Measurements from ENCODE around the gene PML. TPM values are rescaled to one million over a fixed set of nuclear protein-coding genes. Genes with fewer than 3 reads are reported as not detected.

The PML gene
- polyA plus RNA-seq, 1 donor (not counting 4 experiments of a cell fraction or from before 2014, with no cell fraction given): 20.5 TPM

- no peaks in the 10 kb centered on the region for H3K9me1 ChIP-seq (ENCODE audit: control insufficient read depth, extremely low read depth, insufficient read depth, low read length)
- no peak overlapping the region for H3K4me3 ChIP-seq (ENCODE audit: control insufficient read depth in 2 of 3, extremely low read depth in 1 of 3, insufficient read depth in 2 of 3, low read depth in 1 of 3, low read length in 3 of 3)
- H4K20me1 ChIP-seq (ENCODE audit: control insufficient read depth, extremely low read depth, insufficient read depth, low read length): no peaks in the 10 kb centered on the region
- H3K27me3 ChIP-seq (ENCODE audit: control insufficient read depth, extremely low read depth, insufficient read depth, low read length): no peaks in the 10 kb centered on the region
- no peak overlapping the region for H3K9ac ChIP-seq (ENCODE audit: control insufficient read depth, extremely low read depth, insufficient read depth, low read length)
- dilution Hi-C loops (cut with MboI; ENCODE audit: extremely low pct_ligation_motif_present, low sequenced_read_pairs): no loop called here
- DNase-seq (ENCODE audit: low read depth, low spot score): no peak
- no peak overlapping the region for H2AFZ ChIP-seq (ENCODE audit: control insufficient read depth, low read length)
- no peaks in the 10 kb centered on the region for H3K9me3 ChIP-seq (ENCODE audit: control insufficient read depth, low read depth, low read length)
- TF ChIP-seq, protein P1, sequence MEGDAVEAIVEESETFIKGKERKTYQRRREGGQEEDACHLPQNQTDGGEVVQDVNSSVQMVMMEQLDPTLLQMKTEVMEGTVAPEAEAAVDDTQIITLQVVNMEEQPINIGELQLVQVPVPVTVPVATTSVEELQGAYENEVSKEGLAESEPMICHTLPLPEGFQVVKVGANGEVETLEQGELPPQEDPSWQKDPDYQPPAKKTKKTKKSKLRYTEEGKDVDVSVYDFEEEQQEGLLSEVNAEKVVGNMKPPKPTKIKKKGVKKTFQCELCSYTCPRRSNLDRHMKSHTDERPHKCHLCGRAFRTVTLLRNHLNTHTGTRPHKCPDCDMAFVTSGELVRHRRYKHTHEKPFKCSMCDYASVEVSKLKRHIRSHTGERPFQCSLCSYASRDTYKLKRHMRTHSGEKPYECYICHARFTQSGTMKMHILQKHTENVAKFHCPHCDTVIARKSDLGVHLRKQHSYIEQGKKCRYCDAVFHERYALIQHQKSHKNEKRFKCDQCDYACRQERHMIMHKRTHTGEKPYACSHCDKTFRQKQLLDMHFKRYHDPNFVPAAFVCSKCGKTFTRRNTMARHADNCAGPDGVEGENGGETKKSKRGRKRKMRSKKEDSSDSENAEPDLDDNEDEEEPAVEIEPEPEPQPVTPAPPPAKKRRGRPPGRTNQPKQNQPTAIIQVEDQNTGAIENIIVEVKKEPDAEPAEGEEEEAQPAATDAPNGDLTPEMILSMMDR (optimal IDR thresholded peaks at IDR 0.05 in 1 of 3, IDR thresholded peaks at IDR 0.05 in 1 of 3, conservative IDR thresholded peaks at IDR 0.05 in 1 of 3; ENCODE audit: extremely low read depth in 1 of 3, insufficient read depth in 2 of 3, low read length in 3 of 3): no peak
- TF ChIP-seq EZH2 (IDR thresholded peaks at IDR 0.05; ENCODE audit: low read length): no peak
- no peak for FAIRE-seq
- peak overlapping the region; percentile 96 for H3K4me2 ChIP-seq (ENCODE audit: control insufficient read depth, extremely low read depth, insufficient read depth, low read depth, low read length)
- H3K27ac ChIP-seq (ENCODE audit: control insufficient read depth, insufficient read depth, low read length): peak overlapping the region; percentile 83
- H3K36me3 ChIP-seq (ENCODE audit: control insufficient read depth in 2 of 2, extremely low read depth in 1 of 2, insufficient read depth in 2 of 2, low read length in 2 of 2): no peaks in the 10 kb centered on the region
- peaks cover 64% of the 10 kb centered on the region for H3K4me1 ChIP-seq (ENCODE audit: control insufficient read depth, extremely low read depth, insufficient read depth, low read length)
- peaks cover 8% of the 10 kb centered on the region for H3K79me2 ChIP-seq (ENCODE audit: control insufficient read depth, insufficient read depth, low read length)
Measured at GRCh38 chr15:73990250-73991005, 4.1 kb upstream of the PML start.

DNA sequence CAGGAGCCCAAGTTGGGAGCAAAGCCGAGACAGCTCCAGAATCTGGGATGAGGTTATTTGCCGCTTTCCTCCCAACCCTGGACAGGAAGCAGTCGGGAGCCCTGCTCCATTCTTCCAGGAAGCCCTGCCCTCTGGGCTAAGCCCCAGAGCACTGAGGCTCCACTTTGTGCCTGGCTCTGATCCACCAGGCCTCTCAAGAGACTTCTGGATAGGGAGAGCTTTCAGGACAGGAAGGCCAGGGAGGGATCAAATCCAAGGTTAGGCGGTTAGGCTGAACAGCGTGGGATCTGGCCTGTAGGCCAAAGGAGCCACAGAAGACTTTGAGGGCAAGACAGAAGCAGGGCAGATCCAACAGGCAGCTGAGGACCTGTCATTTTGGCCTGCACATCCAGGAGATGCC, 3.3 kb upstream of the PML start:
- no peaks in the 10 kb centered on the region for H3K9me1 ChIP-seq (ENCODE audit: control insufficient read depth, extremely low read depth, insufficient read depth, low read length)
- peak overlapping the region; percentile 66 to 77 (median 73) for H3K4me3 ChIP-seq (ENCODE audit: control insufficient read depth in 2 of 3, extremely low read depth in 1 of 3, insufficient read depth in 2 of 3, low read depth in 1 of 3, low read length in 3 of 3)
- FAIRE-seq (no peak), DNase-seq (ENCODE audit: low read depth, low spot score) (no peak)
- H3K79me2 ChIP-seq (ENCODE audit: control insufficient read depth, insufficient read depth, low read length): peaks cover 17% of the 10 kb centered on the region
- H4K20me1 ChIP-seq (ENCODE audit: control insufficient read depth, extremely low read depth, insufficient read depth, low read length): no peaks in the 10 kb centered on the region
- H3K27ac ChIP-seq (ENCODE audit: control insufficient read depth, insufficient read depth, low read length): peak overlapping the region; percentile 64
- peak overlapping the region; percentile 69 for H3K9ac ChIP-seq (ENCODE audit: control insufficient read depth, extremely low read depth, insufficient read depth, low read length)
- H2AFZ ChIP-seq (ENCODE audit: control insufficient read depth, low read length): no peak overlapping the region
- TF ChIP-seq, protein P1 (optimal IDR thresholded peaks at IDR 0.05 in 1 of 3, IDR thresholded peaks at IDR 0.05 in 1 of 3, conservative IDR thresholded peaks at IDR 0.05 in 1 of 3; ENCODE audit: extremely low read depth in 1 of 3, insufficient read depth in 2 of 3, low read length in 3 of 3): no peak
- no peak for TF ChIP-seq EZH2 (IDR thresholded peaks at IDR 0.05; ENCODE audit: low read length)
- peaks cover 61% of the 10 kb centered on the region for H3K4me1 ChIP-seq (ENCODE audit: control insufficient read depth, extremely low read depth, insufficient read depth, low read length)
- dilution Hi-C loops (cut with MboI; ENCODE audit: extremely low pct_ligation_motif_present, low sequenced_read_pairs): no loop called here
- no peaks in the 10 kb centered on the region for H3K36me3 ChIP-seq (ENCODE audit: control insufficient read depth in 2 of 2, extremely low read depth in 1 of 2, insufficient read depth in 2 of 2, low read length in 2 of 2)
- H3K27me3 ChIP-seq (ENCODE audit: control insufficient read depth, extremely low read depth, insufficient read depth, low read length): no peaks in the 10 kb centered on the region
- H3K4me2 ChIP-seq (ENCODE audit: control insufficient read depth, extremely low read depth, insufficient read depth, low read depth, low read length): peak overlapping the region; percentile 96
- H3K9me3 ChIP-seq (ENCODE audit: control insufficient read depth, low read depth, low read length): no peaks in the 10 kb centered on the region

All from keratinocyte (primary cell).